GM18502 (cell line): ENCODE measurements around the gene CRHBP.
"Not testable (repeated sequence)": the region's sequence is repeated elsewhere in the genome, so short reads cannot be mapped to it uniquely, and the experiment has no call there.

Source experiments
- ATAC-seq: cut with Tn5 transposase; IDR thresholded peaks from one replicate; pipeline ENCODE4 v1.9.1; 2021; ENCODE audit warnings: mild to moderate bottlenecking; ENCODE audit not compliant: unreplicated experiment, poor library complexity

CRHBP gene

GRCh38 chr5:76952795-76953536 is at the start of gene CRHBP:
TSS of gene CRHBP (plus strand) at chr5:76953045. CDS start at chr5:76953135, 90 bp downstream.
- ATAC-seq, result no peak

- no peak for ATAC-seq
Observed at GRCh38 chr5:76908166-76908565, 44.7 kb upstream of the CRHBP start.

GRCh38 chr5:76910344-76910933 is 42.4 kb upstream of the CRHBP start:
- not testable (repeated sequence) for ATAC-seq

- ATAC-seq, result not testable (repeated sequence)
Observed at GRCh38 chr5:76914671-76915070, 38.2 kb upstream of the CRHBP start.

GRCh38 chr5:76918539-76918938 is 34.3 kb upstream of the CRHBP start:
- ATAC-seq, result no peak

GRCh38 chr5:76920491-76920890 is 32.4 kb upstream of the CRHBP start:
- ATAC-seq, result no peak

- ATAC-seq, result no peak
Observed at GRCh38 chr5:76926329-76927105, 26.3 kb upstream of the CRHBP start.

GRCh38 chr5:76927961-76928360 is 24.9 kb upstream of the CRHBP start:
- no peak for ATAC-seq

- no peak for ATAC-seq
Observed at GRCh38 chr5:76930083-76930482, 22.8 kb upstream of the CRHBP start.

- ATAC-seq, result no peak
Observed at GRCh38 chr5:76938177-76938576, 14.7 kb upstream of the CRHBP start.

GRCh38 chr5:76941000-76941399 is 11.8 kb upstream of the CRHBP start:
- ATAC-seq, result no peak

- no peak for ATAC-seq
Observed at GRCh38 chr5:76941442-76941841, 11.4 kb upstream of the CRHBP start.

GRCh38 chr5:76942581-76942980 is 10.3 kb upstream of the CRHBP start:
- ATAC-seq, result no peak

GRCh38 chr5:76943006-76943405 is 9.8 kb upstream of the CRHBP start:
- no peak for ATAC-seq

- no peak for ATAC-seq
Observed at GRCh38 chr5:76944638-76945037, 8.2 kb upstream of the CRHBP start.

GRCh38 chr5:76945238-76945637 is 7.6 kb upstream of the CRHBP start:
- ATAC-seq, result not testable (repeated sequence)

- ATAC-seq, result no peak
Observed at GRCh38 chr5:76946090-76946489, 6.8 kb upstream of the CRHBP start.

- no peak for ATAC-seq
Observed at GRCh38 chr5:76947082-76947503, 5.8 kb upstream of the CRHBP start.

GRCh38 chr5:76953551-76954382 is 922 bp downstream of the CRHBP start:
- ATAC-seq, result no peak

- no peak for ATAC-seq
Observed at GRCh38 chr5:76954383-76954763, 1.5 kb downstream of the CRHBP start.
